ENCODE results near the gene KRT76. TPM values are rescaled to one million over a fixed set of nuclear protein-coding genes. Genes with fewer than 3 reads are reported as not detected.

KRT76 gene
- polyA plus RNA-seq, 10 donors, result not detected

DNA sequence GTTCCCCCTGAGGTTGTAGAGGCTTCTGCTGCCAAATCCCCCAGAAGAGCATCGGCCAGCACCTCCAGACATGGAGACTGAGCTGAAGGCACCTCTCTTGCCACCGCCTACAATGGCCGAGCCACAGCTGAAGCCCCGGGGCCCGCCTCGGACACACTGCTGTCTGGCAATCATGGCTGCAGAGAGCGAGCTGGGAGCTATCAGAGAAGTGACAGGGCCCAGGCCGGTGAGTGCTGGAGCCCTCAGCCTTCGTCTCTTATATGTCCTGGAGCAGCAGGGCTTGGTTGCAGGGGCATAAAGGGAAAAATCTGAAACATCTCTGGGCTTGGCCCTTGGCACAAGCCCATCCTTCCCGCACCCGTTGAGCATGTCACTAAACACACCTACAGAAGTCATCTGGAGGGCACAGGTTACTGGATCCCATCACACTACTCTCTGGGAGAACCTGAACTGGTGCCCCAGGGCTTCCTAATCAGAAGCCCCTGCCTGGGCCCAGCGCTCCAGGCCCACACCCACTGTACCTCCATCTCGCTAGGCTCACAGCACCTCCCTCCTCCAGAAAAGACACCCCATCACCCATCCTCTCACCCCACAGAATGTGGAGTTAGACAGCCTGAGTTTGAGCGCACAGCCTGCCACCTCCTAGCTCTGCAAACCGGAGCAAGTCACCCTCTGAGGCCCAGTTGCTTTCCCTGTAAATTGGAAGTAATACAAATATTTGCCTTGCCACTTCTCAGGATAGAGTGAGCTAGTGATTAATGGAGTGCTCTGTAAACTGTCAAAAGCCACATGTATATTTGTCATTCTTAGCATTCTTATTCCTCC lies 37.0 kb upstream of the KRT76 start, which contains the start of gene KRT4:
KRT4 (minus strand) TSS at position 232 of the 825 bp plus-strand sequence; CDS start at position 174, 58 bp downstream.
- DNase-seq, result no peak

DNA sequence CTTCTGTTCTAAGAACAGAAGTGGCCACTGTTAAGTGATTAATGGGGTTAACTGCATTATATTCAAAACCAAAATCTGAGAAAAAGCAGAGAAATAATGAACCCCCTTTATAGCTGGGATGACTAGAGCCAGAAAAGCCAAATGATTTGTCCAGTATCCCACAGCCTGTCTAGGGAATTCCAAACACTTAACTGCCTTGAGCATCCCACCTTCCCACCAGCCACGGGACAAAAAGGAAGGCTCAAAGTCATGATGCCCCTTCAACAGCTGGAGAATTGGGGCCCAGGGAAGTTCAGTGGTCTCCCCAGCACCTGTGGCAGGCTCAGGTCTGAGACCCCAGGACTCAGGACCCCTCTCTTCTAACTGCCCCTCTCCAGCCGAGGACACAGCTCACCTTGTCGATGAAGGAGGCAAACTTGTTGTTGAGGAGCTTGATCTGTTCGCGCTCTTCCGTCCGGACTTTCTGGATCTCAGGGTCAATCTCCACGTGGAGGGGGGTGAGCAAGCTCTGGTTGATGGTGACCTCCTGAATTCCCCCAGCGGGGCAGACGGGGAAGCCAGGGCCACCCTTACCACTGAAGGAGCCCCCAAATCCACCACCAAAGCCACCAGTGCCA lies 36.2 kb upstream of the KRT76 start:
- no peak for DNase-seq

DNA sequence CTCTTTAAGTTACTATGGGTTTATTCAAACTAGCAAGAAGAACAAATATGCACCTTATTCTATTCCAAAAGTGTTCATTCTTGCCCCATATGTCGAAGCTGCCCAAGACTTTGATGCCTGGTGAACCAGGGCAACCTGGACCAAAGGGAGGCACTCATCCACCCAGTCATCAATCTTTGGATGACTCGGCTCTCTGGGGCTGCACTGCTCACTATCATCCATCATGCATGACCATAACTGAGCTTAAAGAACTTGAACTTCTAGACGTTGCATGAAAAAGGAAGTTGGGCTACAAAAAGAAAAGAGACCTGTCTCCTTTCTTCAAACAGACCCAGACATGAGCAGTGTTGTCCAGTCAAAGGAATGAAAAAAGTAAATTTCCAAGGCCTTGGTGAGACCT lies 35.6 kb upstream of the KRT76 start:
- no peak for DNase-seq

DNA sequence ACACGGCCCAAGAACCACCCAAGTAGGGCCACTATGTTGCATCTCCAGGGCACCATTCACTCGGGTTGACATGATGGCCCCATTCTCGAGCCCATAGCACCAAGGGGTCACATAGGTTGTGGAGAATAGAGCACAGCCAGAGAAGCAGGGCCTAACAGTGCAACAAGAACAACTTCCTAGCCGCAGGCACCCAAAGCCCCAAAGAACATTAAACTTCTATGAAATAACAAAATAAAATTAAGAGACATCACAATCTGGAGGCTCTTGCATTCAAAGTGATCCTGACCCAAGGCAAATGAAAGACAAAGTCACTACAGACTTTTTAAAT lies 34.9 kb upstream of the KRT76 start:
- DNase-seq, result no peak

DNA sequence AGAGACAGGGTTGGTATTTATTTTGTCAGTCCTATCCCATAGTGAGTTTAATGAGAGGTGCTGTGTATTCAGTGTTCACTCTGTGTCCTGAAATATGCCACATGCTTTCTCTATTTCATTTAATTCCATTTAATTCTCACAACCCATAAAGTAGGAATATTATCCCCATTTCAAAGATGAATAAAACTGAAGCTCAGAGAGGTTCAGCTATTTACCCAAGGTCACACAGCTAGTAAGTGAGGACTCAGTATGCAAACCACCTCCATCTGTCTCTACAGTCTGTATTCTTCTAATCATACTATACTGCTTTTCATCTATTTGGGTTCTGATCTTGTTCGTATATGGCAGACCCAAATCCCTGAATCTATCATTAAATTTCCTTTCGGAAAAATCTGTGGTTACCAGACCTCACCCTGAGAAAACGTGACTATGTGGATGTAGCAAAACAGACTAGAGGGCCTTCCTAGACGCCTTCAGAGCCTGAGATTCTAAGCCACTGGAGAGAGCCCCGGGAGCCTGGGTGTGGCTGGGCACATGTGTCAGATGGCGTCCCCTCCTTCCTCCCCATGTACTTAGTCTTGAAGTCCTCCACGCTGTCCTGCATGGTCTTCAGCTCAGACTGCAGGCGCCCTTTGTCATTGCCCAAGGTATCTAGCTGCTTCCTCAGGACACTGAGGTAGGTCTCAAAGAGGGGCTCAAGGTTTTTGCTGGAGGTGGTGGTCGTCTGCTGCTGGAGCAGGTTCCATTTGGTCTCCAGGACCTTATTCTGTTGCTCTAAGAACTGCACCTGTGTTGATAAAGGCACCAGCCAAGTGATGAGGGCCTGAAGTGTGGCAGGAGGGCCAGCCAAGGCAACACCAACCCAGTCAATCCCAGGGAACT lies 34.3 kb upstream of the KRT76 start:
- DNase-seq, result no peak

DNA sequence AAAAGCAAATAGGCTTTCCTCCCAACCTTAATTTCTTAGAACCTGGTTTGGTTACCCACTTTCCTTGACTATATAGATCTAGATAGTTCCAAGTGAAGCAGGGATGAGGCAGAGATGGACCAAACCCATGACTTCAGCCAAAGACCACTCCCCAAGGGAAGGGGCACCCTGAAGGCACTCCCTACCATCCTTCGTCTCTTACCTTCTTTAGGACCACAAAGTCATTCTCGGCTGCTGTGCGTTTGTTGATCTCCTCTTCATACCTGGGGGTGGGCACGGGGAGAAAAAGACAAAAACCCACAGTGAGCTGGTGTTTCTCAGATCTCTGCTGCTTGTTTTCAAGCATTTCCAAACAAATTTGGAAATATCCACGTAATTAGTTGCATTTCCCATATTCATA lies 33.4 kb upstream of the KRT76 start:
- DNase-seq, result no peak

DNA sequence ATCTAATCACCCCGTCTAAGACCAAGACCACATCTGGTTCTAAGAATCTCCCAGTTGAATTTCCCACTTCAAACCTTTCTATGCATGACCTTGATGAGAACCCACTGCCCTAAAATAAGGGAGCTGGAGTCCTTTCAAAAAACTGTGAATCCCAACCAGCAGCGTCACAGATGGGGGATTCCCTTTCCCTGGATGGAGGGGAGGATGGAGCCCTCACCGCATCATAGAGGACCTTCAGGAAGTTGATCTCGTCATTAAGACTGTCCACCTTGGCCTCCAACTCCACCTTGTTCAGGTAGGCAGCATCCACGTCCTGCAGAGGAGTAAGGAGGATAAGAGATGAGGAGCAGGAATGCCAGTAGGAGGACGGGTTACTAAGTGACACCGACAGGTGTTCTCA lies 32.0 kb upstream of the KRT76 start:
- DNase-seq, result no peak

DNA sequence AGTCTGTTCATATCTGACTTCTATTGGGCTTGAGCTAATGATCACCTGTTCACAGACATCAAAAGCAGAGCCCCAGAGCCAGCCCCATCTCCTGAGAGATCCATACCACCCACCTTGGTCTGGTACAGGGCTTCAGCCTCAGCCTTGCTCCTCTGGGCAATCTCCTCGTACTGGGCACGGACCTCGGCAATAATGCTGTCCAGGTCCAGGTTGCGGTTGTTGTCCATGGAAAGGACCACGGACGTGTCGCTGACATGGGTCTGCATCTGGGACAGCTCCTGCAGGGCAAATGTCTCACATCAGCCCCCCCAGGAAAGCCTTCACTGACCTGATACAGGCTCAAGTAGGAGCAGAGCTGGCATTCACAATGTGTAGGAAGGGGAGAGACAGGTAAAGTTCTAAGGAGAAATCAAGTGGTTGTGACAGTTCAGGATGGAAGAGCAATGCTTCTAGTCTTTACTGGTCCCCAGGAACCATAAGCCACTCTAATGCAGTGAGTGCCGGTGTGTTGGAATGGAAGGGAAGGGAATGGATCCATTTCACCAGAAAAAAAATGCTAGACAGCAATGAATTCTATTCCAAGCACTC lies 31.5 kb upstream of the KRT76 start:
- no peak for DNase-seq

DNA sequence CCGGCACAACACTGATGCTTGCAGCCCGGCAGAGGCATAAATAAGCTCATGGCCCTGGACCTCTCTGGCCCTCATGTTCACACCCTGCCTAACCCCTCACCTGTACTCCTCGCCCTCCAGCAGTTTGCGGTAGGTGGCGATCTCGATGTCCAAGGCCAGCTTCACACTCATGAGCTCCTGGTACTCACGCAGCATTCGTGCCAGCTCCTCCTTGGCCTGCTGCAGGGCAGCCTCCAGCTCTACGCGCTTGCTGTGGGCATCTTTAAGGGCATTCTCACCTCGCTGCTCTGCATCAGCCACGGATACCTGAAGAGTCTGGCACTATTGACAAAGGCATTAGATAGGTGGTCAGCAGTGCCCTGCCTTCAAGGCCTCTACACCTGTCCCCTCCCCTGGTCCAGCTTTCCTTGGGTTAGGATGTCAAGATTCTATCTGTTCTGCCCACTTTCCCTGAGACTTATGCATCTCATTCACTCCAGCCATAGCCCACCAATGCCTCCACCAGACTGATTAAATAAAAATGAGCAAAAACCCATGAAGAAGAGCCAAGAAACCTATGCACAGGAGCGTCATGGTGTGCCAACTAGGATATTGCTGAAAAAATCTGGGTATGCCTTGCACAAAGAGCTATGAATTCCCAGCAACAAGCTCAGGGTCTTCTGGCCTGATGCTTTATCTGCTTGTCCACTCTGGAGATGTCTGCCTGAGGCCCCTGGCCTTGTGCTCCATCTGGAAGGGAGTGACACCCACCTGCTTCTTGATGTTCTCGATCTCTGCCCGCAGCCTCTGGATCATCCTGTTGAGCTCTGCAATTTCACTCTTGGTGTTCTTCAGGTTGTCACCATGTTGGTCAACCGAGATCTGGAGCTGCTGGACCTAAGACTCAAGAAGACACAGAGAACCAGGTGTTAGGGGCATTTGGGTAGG lies 30.7 kb upstream of the KRT76 start:
- DNase-seq, result no peak

DNA sequence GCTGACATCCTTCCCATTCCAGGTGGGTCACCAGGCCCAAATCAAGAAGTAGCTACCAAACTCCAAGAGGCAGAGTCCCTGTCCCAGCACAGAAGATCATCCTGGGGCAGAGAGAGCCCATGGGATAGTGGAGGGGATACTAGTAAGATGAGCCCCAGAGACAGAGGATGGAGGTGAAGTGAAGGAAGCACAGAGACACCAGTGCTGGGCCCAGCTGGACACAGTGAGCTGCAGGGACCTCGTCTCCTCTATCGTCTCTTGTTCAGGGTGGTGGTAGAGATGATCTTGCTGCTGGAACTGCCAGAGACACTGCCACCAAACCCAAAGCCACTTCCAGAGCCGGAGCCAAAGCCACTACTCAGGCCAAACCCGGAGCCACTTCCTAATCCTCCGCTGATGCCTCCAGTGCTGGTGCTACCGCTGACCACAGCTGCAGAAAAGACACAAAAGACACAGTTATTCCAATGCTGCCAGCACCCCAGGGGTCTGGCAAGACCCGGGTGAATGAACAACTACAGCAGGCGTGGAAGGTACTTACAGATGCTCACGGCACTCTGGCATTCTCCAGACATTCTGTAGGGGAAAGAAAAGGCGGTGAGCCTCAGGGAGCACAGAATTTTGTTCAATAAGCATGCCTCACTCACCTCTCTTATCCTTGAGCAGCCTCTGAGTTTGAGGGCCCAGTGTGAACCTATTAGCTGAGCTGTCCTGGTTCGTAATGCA lies 29.8 kb upstream of the KRT76 start:
- no peak for DNase-seq

DNA sequence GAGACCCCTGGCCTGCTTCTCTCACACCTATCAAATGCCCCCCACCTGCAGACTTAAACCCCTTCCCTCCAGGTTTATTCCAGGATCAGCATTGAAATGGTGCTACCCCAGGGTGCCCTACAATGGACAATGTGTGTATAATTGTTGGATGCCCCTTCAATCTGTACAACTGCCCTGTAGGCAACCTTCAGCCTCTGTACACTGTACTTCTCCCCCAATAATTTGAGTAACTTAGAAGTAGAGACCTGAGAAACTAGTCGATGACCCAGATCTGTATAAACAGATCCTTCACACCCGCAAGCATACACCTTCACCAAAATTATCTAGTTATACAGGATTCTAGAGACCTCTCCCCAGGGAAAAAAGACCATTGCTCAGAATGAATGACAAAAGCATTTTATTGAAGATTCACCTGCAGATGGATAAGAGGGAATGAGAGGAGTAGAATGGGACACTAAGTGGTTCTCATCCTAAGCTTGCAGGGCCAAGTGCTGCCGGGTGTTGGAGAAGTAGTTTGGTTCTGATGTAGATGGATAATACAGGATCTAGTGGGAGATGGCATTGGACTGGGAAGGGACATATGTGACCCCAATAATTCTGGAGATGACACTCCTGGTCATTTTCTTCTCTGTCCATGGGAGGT lies 29.1 kb upstream of the KRT76 start:
- DNase-seq, result no peak

DNA sequence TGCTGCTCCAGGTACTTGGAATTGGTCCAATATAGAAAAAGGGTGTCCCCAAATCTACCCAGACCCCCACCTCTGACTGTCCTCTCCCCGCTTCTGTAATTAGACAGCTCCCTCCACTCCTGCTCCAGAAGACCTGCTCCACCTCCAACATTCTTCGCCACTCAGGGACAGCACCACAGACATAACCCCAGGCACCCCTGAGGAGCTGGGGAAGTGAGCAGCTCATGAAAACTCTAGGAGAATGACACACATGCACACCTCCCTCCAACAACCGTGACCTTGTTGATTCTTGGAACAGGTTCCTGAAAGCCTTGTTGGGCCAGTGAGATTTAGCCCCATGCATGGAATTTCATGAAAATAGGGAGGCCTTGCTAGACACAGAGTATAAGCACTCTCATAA lies 28.6 kb upstream of the KRT76 start:
- no peak for DNase-seq

DNA sequence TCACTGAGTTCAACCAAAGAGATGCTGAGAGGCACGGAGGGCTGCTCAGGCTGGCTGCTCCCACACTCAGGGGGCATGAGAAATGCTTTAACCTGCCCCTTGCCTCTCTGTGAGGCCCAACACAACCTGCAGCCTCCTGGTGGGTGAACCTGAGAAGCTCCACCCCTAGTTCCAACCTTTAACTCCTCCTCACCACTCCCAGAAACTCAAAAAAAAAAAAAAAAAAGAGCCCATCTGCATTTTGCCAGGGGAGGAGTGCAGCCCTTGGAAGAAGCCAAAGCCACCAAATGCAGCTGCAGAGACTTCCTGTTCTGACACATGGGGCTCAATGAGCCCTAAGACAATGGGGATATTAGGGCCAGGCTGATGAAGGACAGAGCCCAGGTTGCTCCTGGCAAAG lies 27.9 kb upstream of the KRT76 start:
- DNase-seq, result no peak

DNA sequence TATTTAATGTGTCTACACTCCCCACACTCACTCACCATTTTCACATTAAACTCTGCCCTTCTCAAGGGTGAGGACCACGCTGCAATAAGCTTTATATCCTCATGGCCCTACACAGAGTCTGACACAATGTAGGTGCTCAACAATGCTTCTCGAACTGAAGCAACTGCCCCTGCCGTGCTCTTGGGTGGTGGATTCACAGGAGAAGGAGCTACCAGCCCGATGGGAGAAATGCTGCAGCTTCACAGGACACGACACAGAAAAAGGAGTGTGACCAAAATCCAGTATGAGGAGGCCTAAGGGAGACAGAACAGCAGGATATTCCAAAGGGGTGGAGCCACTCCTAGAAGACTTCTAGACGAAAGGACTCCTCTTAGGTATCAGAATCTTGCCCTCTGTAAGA lies 25.3 kb upstream of the KRT76 start:
- DNase-seq, result no peak

DNA sequence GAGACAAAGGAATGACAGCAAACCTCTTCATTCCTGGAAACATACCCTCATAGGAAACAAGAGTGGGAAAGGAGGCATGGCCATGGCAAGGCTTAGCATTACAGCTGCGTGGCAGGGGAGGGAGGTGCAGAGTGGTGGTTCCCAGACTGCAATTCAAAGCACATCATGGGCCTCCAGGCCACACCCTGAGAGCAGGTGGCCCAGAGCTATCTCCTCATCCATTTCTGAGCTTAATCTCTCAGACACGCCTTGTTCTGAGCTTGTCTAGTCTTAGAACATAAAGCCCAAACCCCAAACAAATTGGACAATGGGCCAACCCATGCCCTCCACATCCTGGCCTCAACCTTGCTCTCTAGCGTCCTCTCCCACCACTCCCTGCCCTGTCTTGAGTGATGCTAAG lies 24.6 kb upstream of the KRT76 start:
- no peak for DNase-seq

DNA sequence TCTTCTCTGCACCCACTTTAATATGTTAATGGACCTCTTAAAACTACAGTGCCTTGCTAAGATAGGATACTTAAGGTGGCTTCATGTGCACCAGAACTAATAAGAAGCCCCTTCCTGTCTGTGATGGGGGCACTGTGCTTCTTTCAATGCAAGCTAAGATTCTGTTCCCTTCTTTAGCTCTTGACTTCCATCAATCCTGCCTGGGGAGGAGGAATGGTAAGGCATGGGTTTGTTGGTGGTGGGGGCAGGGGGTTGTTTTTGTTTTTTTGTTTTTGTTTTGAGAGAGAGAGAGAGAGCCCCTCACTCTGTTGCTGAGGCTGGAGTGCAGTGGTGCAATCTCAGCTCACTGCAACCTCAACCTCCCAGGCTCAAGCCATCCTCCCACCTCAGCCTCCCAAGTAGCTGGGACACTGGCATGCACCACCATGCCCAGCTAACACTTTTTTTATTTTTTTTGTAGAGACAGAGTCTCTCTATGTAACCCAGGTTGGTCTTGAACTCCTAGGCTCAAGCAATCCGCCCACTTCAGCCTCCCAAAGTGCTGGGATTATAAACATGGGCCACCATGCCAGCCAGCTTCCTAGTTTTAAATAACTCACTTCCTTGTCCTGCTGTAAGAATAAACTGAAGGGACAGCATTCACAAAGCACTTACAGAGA lies 23.2 kb upstream of the KRT76 start:
- DNase-seq, result no peak

DNA sequence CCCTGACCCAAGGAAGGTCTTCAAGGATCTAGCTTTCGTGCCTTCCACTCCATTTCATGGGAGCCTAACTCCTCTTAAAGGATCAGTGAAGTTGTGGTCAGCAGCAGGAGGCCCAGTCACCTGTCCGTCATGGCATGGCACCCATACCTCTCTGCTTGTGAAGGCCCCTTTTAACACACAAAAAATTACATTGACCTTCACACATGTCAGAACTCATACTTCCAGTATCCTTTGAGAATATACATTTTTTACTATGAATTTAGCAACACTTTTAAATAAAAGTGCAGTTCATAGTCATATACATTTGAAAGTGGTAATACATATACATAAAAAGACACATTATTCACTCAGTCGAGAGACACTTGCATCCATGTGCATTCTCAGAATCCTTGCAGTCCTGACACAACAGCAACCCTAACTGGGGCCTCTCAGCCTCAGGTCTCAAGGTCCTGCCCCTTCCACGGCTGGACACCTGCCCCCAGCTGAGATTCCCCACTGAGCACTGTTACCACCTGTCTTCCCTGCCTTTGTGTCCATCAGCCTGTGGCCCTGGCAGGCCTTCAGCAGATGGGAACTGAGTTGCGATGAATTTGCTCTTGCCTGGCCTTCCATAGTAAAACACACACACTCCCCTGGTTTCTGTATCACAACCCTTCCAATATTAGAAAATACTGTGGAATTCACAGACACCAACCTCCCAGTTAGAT lies 22.5 kb upstream of the KRT76 start:
- DNase-seq, result no peak

DNA sequence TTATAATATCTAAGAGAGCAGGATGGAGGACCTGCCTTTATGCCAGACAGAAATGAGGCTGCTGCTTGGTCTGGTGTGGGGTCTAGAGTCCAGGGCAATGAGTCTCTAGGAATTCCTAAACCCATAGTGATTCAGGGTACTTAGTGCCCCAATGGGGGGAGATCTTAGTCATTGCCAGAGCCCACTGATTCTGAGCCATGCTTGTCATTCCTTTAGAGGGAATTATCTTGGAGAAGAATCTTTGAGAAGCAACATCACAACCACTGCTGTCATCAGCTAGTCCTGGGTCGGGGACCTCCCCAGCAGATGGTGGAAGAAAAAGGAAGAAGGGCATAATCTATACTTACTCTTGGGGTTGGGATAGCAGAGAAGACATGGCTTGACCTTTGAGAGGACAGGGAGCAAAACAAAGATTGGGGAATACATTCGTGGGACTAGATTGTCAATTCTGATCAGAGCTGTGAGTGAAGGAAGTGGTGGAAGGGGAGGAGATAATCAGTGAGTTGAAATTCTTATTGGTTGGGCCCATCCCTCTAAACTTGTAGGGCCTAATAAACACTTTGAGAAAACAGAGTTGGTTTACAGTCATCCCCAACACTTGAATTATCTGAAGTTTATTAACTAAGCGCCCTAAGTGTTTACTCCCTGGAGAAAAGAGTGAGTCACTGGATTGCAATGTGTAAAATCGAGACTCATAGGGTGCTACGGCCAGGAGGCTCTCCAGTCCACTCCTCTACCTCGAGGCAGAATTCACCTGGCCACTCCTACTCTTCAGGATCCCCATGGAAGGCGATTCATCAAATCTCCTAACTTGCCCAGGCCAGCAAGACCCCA lies 21.7 kb upstream of the KRT76 start:
- DNase-seq, result peak in 1 of 3 donors; percentile 69
